ENCODE data around the gene ARHGAP20. TPM values are rescaled to one million over a fixed set of nuclear protein-coding genes. Genes with fewer than 3 reads are reported as not detected.

Gene ARHGAP20
- total RNA-seq, 1 donor: 17.5 TPM

GRCh38 chr11:110757066-110757465 is 44.8 kb upstream of the ARHGAP20 start:
- no peak for DNase-seq (ENCODE audit: low read depth)

GRCh38 chr11:110755941-110756340 is 43.7 kb upstream of the ARHGAP20 start:
- TF ChIP-seq CTCF (IDR thresholded peaks at IDR 0.05; ENCODE audit: insufficient read depth, low read length): no peak
- no peak for DNase-seq (ENCODE audit: low read depth)
- H3K4me3 ChIP-seq (ENCODE audit: low read depth, low read length): no peak overlapping the region

More at GRCh38 chr11:110757066-110757465, 44.8 kb upstream of the ARHGAP20 start:
- H3K4me3 ChIP-seq (ENCODE audit: low read depth, low read length): no peak overlapping the region
- TF ChIP-seq CTCF (IDR thresholded peaks at IDR 0.05; ENCODE audit: insufficient read depth, low read length): no peak

GRCh38 chr11:110752890-110753289 is 40.7 kb upstream of the ARHGAP20 start:
- TF ChIP-seq CTCF (IDR thresholded peaks at IDR 0.05; ENCODE audit: insufficient read depth, low read length): no peak
- DNase-seq (ENCODE audit: low read depth): no peak
- no peak overlapping the region for H3K4me3 ChIP-seq (ENCODE audit: low read depth, low read length)

- no peak for DNase-seq (ENCODE audit: low read depth)
- TF ChIP-seq CTCF (IDR thresholded peaks at IDR 0.05; ENCODE audit: insufficient read depth, low read length): no peak
- H3K4me3 ChIP-seq (ENCODE audit: low read depth, low read length): no peak overlapping the region
These were observed 37.9 kb upstream of the ARHGAP20 start for GRCh38 chr11:110750100-110750499.

- H3K4me3 ChIP-seq (ENCODE audit: low read depth, low read length): no peak overlapping the region
- no peak for DNase-seq (ENCODE audit: low read depth)
- TF ChIP-seq CTCF (IDR thresholded peaks at IDR 0.05; ENCODE audit: insufficient read depth, low read length): no peak
These were observed 35.3 kb upstream of the ARHGAP20 start for GRCh38 chr11:110747531-110747930.

GRCh38 chr11:110738641-110739040 is 26.4 kb upstream of the ARHGAP20 start:
- DNase-seq (ENCODE audit: low read depth): no peak
- H3K4me3 ChIP-seq (ENCODE audit: low read depth, low read length): no peak overlapping the region

More at GRCh38 chr11:110738641-110739040, 26.4 kb upstream of the ARHGAP20 start:
- TF ChIP-seq CTCF (IDR thresholded peaks at IDR 0.05; ENCODE audit: insufficient read depth, low read length): no peak

Measured in fibroblast of the aortic adventitia (primary cell).